K562 (cell line): ENCODE data around the gene ANKRD24. TPM values are rescaled to one million over a fixed set of nuclear protein-coding genes. Genes with fewer than 3 reads are reported as not detected.

Experiments
- ESRRB ChIP-seq: fragments of 250-450 bp; sonication (Bioruptor Pico); IDR thresholded peaks from 2 replicates; pipeline ENCODE4 v1.5.0; 2020; ENCODE audit warnings: mild to moderate bottlenecking, moderate library complexity, borderline replicate concordance
- FOS ChIP-seq: IDR thresholded peaks from 3 replicates; pipeline ENCODE4 v1.6.1; 2011; ENCODE audit not compliant: insufficient read length; ENCODE audit errors: extremely low read depth
- GABPB2 ChIP-seq: fragments of 250-450 bp; sonication (Bioruptor Pico); conservative IDR thresholded peaks from 2 replicates; pipeline ENCODE4 v1.5.1; 2021; ENCODE audit warnings: mild to moderate bottlenecking
- LEF1 ChIP-seq: fragments of 450-650 bp; IDR thresholded peaks from 2 replicates; pipeline ENCODE4 v1.6.1; 2016; ENCODE audit warnings: mild to moderate bottlenecking
- MBD2 ChIP-seq: sonication (generic); IDR thresholded peaks from 2 replicates; pipeline ENCODE4 v1.6.1; 2016; ENCODE audit warnings: low read depth, borderline replicate concordance
- MEF2D ChIP-seq: conservative IDR thresholded peaks from 2 replicates; pipeline ENCODE4 v1.6.1; 2016; ENCODE audit warnings: low read depth, missing genetic modification characterization, missing compliant biosample characterization
- NFE2L1 ChIP-seq: fragments of 450-650 bp; IDR thresholded peaks from 2 replicates; pipeline ENCODE4 v1.6.1; 2016; ENCODE audit warnings: missing genetic modification characterization, low read depth, mild to moderate bottlenecking, missing compliant biosample characterization, moderate library complexity, borderline replicate concordance
- NR4A1 ChIP-seq, 2 experiments: fragments of 250-450 bp in 1 of 2; fragments of 450-650 bp in 1 of 2; sonication (Bioruptor Pico) in 1 of 2; IDR thresholded peaks; 2 replicates each; pipeline versions ENCODE4 v1.4.0 to v1.6.1; 2016 to 2020; ENCODE audit warnings: mild to moderate bottlenecking in 2 of 2, missing compliant biosample characterization in 1 of 2, missing genetic modification characterization in 1 of 2, moderate library complexity in 1 of 2
- PURB ChIP-seq: sonication (generic); formaldehyde crosslinking; IDR thresholded peaks from 2 replicates; pipeline ENCODE4 v1.9.0; 2021; ENCODE audit warnings: low read depth, mild to moderate bottlenecking, missing genetic modification reagents
- RBM17 ChIP-seq: fragments of 200-400 bp; formaldehyde crosslinking; IDR thresholded peaks from 2 replicates; pipeline ENCODE4 v1.6.1; 2017; ENCODE audit warnings: low read depth, mild to moderate bottlenecking, low read length, borderline replicate concordance
- RCOR1 ChIP-seq, 2 experiments: IDR thresholded peaks; 2 replicates each; pipeline ENCODE4 v1.6.1; 2012; ENCODE audit warnings: low read depth in 2 of 2, low read length in 2 of 2, borderline replicate concordance in 1 of 2, improper control_type of control experiment in 1 of 2
- THAP12 ChIP-seq: fragments of 250-450 bp; sonication (Bioruptor Pico); IDR thresholded peaks from 2 replicates; pipeline ENCODE4 v1.9.0; 2021; ENCODE audit warnings: mild to moderate bottlenecking, inconsistent platforms
- ZNF280A ChIP-seq: fragments of 450-650 bp; IDR thresholded peaks from 2 replicates; pipeline ENCODE4 v1.6.1; 2018; ENCODE audit warnings: mild to moderate bottlenecking, low read depth; ENCODE audit not compliant: partially characterized antibody
- ZNF76 ChIP-seq: fragments of 250-450 bp; sonication (Bioruptor Pico); IDR thresholded peaks from 2 replicates; pipeline ENCODE4 v1.4.0; 2020; ENCODE audit warnings: mild to moderate bottlenecking, moderate library complexity, borderline replicate concordance
- polyA plus RNA-seq, 8 experiments: library from polyadenylated mRNA; depleted of rRNA in 4 of 8; stranded (reverse) in 5 of 8; unstranded in 3 of 8; fragments of >200 nt; fragmentation: Nextera tagmentation in 2 of 8; fragmentation: Illumina TruSeq in 1 of 8; extraction: Ambion mirVana in 2 of 8; extraction: Trizol in 1 of 8; gene quantifications; 2 replicates each; pipeline versions ENCODE4 v1.2.1 to v1.2.3, GENCODE V29; 2011 to 2014; ENCODE audit warnings: inconsistent platforms in 1 of 8, missing spikeins in 1 of 8
- total RNA-seq, 7 experiments: library from RNA; depleted of rRNA in 6 of 7; stranded (reverse); fragments of >200 nt in 6 of 7; fragmentation: Illumina TruSeq in 2 of 7; extraction: Trizol in 2 of 7; gene quantifications; 2 replicates each; pipeline versions ENCODE4 v1.2.1 to v1.2.3, GENCODE V29; 2011 to 2021; ENCODE audit warnings: low replicate concordance in 1 of 7
- TF ChIP-seq, protein P1 (sequence below): fragments of 250-450 bp; sonication (Bioruptor Pico); IDR thresholded peaks from 2 replicates; pipeline ENCODE4 v1.8.0; 2022; ENCODE audit warnings: moderate library complexity, mild to moderate bottlenecking, inconsistent platforms
- TF ChIP-seq, protein P2 (sequence below): sonication (generic); formaldehyde crosslinking; IDR thresholded peaks from 2 replicates; pipeline ENCODE4 v1.8.0; 2023; ENCODE audit warnings: missing genetic modification reagents, mild to moderate bottlenecking, borderline replicate concordance

Gene ANKRD24
- total and polyA plus RNA-seq, 9 of the 15 experiments (the other 6 are each of a cell fraction or from before 2014, with no cell fraction given): 0.07 to 0.12 (median 0.09) TPM; not detected in 5

DNA sequence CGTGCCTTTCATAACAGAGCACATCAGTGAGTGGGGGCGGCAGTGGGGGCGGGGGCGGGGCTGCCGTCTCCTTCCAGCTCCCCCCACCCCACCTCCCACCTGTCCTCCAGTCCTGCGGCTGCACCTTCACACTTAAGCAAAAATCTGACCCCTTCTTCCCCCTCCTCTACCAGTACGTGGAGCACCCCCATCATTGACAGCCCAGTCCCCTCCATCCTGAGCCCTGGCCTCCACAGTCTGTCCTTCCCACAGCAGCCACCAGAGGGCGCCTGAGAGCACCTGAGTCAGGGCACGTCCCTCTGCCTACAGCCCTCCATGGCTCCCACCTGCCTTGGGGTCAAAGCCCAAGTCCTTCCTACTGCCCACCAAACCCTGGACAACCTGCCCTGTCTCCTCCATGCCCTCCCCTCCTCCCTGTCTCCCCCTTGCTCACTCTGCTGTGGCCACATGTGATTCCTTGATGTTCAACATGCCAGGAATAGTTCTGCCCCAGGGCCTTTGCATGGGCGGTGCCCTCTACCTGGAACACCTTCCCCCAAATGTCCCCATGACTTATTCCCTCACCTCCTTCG, 50.9 kb downstream of the ANKRD24 start (continued):
- TF ChIP-seq RCOR1 (IDR thresholded peaks at IDR 0.05; ENCODE audit: borderline replicate concordance in 1 of 2, low read depth in 2 of 2, low read length in 2 of 2): peak; percentile 82 to 98
- no peak for TF ChIP-seq MEF2D (tag)
- no peak for TF ChIP-seq PURB
- TF ChIP-seq MBD2: no peak
- no peak for TF ChIP-seq ESRRB (CRISPR knock-in tag)
- no peak for TF ChIP-seq THAP12
- TF ChIP-seq, protein P1, sequence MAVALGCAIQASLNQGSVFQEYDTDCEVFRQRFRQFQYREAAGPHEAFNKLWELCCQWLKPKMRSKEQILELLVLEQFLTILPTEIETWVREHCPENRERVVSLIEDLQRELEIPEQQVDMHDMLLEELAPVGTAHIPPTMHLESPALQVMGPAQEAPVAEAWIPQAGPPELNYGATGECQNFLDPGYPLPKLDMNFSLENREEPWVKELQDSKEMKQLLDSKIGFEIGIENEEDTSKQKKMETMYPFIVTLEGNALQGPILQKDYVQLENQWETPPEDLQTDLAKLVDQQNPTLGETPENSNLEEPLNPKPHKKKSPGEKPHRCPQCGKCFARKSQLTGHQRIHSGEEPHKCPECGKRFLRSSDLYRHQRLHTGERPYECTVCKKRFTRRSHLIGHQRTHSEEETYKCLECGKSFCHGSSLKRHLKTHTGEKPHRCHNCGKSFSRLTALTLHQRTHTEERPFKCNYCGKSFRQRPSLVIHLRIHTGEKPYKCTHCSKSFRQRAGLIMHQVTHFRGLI (CRISPR knock-in tag): no peak
- TF ChIP-seq GABPB2 (CRISPR knock-in tag): no peak
- TF ChIP-seq RBM17: no peak
- no peak for TF ChIP-seq NR4A1 (CRISPR knock-in tag; IDR thresholded peaks at IDR 0.05)
- TF ChIP-seq NR4A1 (tag; IDR thresholded peaks at IDR 0.05): 0 out of 2 replicates have a peak, but pooled peaks have one; percentile 52
- TF ChIP-seq FOS: no peak
- TF ChIP-seq NFE2L1 (tag): no peak
- TF ChIP-seq, protein P2, sequence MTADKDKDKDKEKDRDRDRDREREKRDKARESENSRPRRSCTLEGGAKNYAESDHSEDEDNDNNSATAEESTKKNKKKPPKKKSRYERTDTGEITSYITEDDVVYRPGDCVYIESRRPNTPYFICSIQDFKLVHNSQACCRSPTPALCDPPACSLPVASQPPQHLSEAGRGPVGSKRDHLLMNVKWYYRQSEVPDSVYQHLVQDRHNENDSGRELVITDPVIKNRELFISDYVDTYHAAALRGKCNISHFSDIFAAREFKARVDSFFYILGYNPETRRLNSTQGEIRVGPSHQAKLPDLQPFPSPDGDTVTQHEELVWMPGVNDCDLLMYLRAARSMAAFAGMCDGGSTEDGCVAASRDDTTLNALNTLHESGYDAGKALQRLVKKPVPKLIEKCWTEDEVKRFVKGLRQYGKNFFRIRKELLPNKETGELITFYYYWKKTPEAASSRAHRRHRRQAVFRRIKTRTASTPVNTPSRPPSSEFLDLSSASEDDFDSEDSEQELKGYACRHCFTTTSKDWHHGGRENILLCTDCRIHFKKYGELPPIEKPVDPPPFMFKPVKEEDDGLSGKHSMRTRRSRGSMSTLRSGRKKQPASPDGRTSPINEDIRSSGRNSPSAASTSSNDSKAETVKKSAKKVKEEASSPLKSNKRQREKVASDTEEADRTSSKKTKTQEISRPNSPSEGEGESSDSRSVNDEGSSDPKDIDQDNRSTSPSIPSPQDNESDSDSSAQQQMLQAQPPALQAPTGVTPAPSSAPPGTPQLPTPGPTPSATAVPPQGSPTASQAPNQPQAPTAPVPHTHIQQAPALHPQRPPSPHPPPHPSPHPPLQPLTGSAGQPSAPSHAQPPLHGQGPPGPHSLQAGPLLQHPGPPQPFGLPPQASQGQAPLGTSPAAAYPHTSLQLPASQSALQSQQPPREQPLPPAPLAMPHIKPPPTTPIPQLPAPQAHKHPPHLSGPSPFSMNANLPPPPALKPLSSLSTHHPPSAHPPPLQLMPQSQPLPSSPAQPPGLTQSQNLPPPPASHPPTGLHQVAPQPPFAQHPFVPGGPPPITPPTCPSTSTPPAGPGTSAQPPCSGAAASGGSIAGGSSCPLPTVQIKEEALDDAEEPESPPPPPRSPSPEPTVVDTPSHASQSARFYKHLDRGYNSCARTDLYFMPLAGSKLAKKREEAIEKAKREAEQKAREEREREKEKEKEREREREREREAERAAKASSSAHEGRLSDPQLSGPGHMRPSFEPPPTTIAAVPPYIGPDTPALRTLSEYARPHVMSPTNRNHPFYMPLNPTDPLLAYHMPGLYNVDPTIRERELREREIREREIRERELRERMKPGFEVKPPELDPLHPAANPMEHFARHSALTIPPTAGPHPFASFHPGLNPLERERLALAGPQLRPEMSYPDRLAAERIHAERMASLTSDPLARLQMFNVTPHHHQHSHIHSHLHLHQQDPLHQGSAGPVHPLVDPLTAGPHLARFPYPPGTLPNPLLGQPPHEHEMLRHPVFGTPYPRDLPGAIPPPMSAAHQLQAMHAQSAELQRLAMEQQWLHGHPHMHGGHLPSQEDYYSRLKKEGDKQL (CRISPR knock-in tag): no peak
- no peak for TF ChIP-seq ZNF280A
- TF ChIP-seq LEF1: no peak
- no peak for TF ChIP-seq ZNF76
